ENCODE results near the gene TTLL8. TPM values are rescaled to one million over a fixed set of nuclear protein-coding genes. Genes with fewer than 3 reads are reported as not detected.
A peak's percentile ranks its signal among the peaks of the same experiment; 100 is the strongest.

The TTLL8 gene
- total and polyA plus RNA-seq, 9 donors, result not detected

DNA sequence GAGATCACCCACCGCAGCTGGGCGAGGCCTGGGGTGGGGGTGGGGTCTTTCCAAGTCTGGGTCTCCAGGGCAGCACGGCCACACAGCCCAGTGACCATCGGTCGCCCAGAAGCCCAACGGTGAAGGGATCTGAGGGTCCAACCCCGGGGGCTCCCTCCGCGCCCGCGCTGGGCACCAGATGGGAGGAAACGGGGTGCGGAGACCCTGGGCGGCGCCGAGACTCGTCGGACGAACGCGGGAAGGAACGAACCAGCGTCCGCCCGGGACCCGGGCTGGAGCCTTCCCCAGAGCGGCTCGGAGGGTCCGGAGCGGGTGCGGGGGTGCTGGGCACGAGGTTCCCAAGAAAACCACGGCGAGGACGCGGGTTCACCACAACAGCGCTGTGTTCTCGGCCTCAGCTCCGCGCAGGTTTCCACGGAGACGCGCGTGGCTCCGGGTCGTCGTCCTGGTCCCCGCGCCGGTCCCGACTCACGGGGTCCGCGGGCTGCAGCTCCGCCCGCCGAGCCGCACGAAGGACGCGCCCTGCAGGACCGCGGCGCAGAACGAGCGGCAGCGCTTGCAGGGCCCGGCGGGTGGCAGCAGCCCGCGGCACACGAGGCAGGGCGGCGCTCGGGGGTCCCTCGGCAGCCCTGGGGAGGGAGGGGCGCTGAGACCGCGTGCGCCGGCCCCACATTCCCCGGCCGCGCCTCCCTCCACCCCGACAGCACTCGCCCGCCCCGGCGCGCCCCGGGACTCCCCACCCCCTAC, 43.3 kb downstream of the TTLL8 start:
- DNase-seq, result peak in 1 of 5 donors; percentile 23
- H3K36me3 ChIP-seq, result no peaks in the 10 kb centered on the region

DNA sequence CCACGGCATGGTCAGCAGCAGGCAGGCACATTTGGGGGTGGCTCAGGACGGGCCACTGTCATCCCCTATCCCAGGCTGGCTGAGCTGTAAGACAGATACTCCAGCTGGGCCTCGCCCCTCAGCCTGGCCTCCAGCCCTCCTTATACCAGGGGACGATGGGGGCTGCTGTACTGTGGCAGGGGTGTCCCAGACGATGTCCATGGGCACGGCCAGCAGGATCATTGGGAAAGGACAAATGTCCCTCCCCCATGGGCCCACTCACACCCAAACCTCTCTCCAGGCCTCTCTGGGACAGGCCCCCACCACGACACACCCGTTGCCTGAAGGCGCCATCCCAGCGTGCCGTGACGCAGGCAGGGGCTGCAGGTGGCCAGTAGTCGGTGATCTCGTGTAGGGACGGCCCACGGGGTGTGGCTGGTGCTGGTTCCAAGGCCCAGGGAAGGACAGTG, 44.0 kb downstream of the TTLL8 start:
- WGBS, 3 donors, result 52 to 59% (median 57%) methylated on average over 16 of the region's 16 CpGs

More for the DNA sequence above, 43.3 kb downstream of the TTLL8 start:
- TF ChIP-seq POLR2A (IDR thresholded peaks at IDR 0.05) (no peak), EP300 (IDR thresholded peaks at IDR 0.05) (no peak)
- TF ChIP-seq, protein P1, sequence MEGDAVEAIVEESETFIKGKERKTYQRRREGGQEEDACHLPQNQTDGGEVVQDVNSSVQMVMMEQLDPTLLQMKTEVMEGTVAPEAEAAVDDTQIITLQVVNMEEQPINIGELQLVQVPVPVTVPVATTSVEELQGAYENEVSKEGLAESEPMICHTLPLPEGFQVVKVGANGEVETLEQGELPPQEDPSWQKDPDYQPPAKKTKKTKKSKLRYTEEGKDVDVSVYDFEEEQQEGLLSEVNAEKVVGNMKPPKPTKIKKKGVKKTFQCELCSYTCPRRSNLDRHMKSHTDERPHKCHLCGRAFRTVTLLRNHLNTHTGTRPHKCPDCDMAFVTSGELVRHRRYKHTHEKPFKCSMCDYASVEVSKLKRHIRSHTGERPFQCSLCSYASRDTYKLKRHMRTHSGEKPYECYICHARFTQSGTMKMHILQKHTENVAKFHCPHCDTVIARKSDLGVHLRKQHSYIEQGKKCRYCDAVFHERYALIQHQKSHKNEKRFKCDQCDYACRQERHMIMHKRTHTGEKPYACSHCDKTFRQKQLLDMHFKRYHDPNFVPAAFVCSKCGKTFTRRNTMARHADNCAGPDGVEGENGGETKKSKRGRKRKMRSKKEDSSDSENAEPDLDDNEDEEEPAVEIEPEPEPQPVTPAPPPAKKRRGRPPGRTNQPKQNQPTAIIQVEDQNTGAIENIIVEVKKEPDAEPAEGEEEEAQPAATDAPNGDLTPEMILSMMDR (IDR thresholded peaks at IDR 0.05), result no peak
- WGBS, 3 donors, result 1 to 2% (median 1%) methylated on average over 37 to 90 of the region's 91 CpGs
- peaks cover 2% of the 10 kb centered on the region for H3K4me1 ChIP-seq (ENCODE audit: insufficient read depth)
- no peak overlapping the region for H3K27ac ChIP-seq
- H3K4me3 ChIP-seq, result no peak overlapping the region
- intact Hi-C loops (cut with DNase I), result no loop called here
- H3K9me3 ChIP-seq, result no peaks in the 10 kb centered on the region
- H3K27me3 ChIP-seq, result peaks cover 4% of the 10 kb centered on the region

GRCh38 chr22:50012211-50013181, 45.6 kb downstream of the TTLL8 start, which contains the start of gene IL17REL:
IL17REL (minus strand) TSS chr22:50012765; CDS start chr22:50012646, 119 bp downstream.
- peak in 3 of 5 donors; percentile 27 to 53 (median 27) for DNase-seq

More for the DNA sequence above, 44.0 kb downstream of the TTLL8 start:
- Histone ChIP-seq H3K36me3 (no peaks in the 10 kb centered on the region), H3K4me1 (ENCODE audit: insufficient read depth) (peaks cover 2% of the 10 kb centered on the region), H3K27me3 (peaks cover 4% of the 10 kb centered on the region), H3K27ac (no peak overlapping the region), H3K9me3 (no peaks in the 10 kb centered on the region), H3K4me3 (no peak overlapping the region)
- peak in 1 of 5 donors; percentile 13 for DNase-seq
- TF ChIP-seq POLR2A (IDR thresholded peaks at IDR 0.05), result no peak
- no peak for TF ChIP-seq EP300 (IDR thresholded peaks at IDR 0.05)
- TF ChIP-seq, protein P1 (IDR thresholded peaks at IDR 0.05), result no peak
- intact Hi-C loops (cut with DNase I), result no loop called here

More at GRCh38 chr22:50012211-50013181, 45.6 kb downstream of the TTLL8 start, which contains the start of gene IL17REL:
- H3K27ac ChIP-seq, result no peak within 1 kb of the TSS
- no peaks in the 10 kb centered on the region for H3K9me3 ChIP-seq
- H3K4me1 ChIP-seq (ENCODE audit: insufficient read depth), result peaks cover 2% of the 10 kb centered on the region
- H3K4me3 ChIP-seq, result no peak within 1 kb of the TSS
- WGBS, 3 donors, result 40 to 56% (median 45%) methylated on average over 29 of the region's 29 CpGs
- H3K27me3 ChIP-seq, result peaks cover 4% of the 10 kb centered on the region
- intact Hi-C loops (cut with DNase I), result no loop called here
- TF ChIP-seq EP300 (IDR thresholded peaks at IDR 0.05) (no peak), POLR2A (IDR thresholded peaks at IDR 0.05) (no peak)
- TF ChIP-seq, protein P1 (IDR thresholded peaks at IDR 0.05), result no peak
- no peaks in the 10 kb centered on the region for H3K36me3 ChIP-seq
